HG03025 (cell line): ENCODE results near the gene DSC3.

Source experiments
- ATAC-seq: cut with Tn5 transposase; IDR thresholded peaks from one replicate; pipeline ENCODE4 v1.9.1; 2021; ENCODE audit warnings: mild to moderate bottlenecking, moderate library complexity; ENCODE audit not compliant: unreplicated experiment, low FRiP score

The DSC3 gene

GRCh38 chr18:31042406-31043181 is at the start of gene DSC3:
TSS of gene DSC3 (minus strand) at chr18:31042742. CDS start at chr18:31042660, 82 bp downstream.
- ATAC-seq: no peak

GRCh38 chr18:31091350-31091749 is 48.8 kb upstream of the DSC3 start:
- ATAC-seq: no peak

- ATAC-seq: no peak
Measured at GRCh38 chr18:31088532-31088931, 46.0 kb upstream of the DSC3 start.

- ATAC-seq: no peak
Measured at GRCh38 chr18:31079973-31080372, 37.4 kb upstream of the DSC3 start.

- ATAC-seq: no peak
Measured at GRCh38 chr18:31077878-31078277, 35.3 kb upstream of the DSC3 start.

- ATAC-seq: no peak
Measured at GRCh38 chr18:31072175-31072574, 29.6 kb upstream of the DSC3 start.

- no peak for ATAC-seq
Measured at GRCh38 chr18:31070206-31070605, 27.7 kb upstream of the DSC3 start.

GRCh38 chr18:31066266-31066665 is 23.7 kb upstream of the DSC3 start:
- ATAC-seq: no peak

GRCh38 chr18:31065036-31065773 is 22.7 kb upstream of the DSC3 start:
- no peak for ATAC-seq

GRCh38 chr18:31064130-31064529 is 21.6 kb upstream of the DSC3 start:
- peak; percentile 76 for ATAC-seq

GRCh38 chr18:31061945-31062344 is 19.4 kb upstream of the DSC3 start:
- no peak for ATAC-seq

GRCh38 chr18:31058897-31059296 is 16.4 kb upstream of the DSC3 start:
- no peak for ATAC-seq

- ATAC-seq: no peak
Measured at GRCh38 chr18:31057917-31058316, 15.4 kb upstream of the DSC3 start.

GRCh38 chr18:31057051-31057450 is 14.5 kb upstream of the DSC3 start:
- no peak for ATAC-seq

GRCh38 chr18:31056296-31056695 is 13.8 kb upstream of the DSC3 start:
- ATAC-seq: no peak

- ATAC-seq: no peak
Measured at GRCh38 chr18:31050635-31051034, 8.1 kb upstream of the DSC3 start.

- no peak for ATAC-seq
Measured at GRCh38 chr18:31049189-31049588, 6.6 kb upstream of the DSC3 start.

GRCh38 chr18:31048216-31048615 is 5.7 kb upstream of the DSC3 start:
- no peak for ATAC-seq

- no peak for ATAC-seq
Measured at GRCh38 chr18:31046916-31047315, 4.4 kb upstream of the DSC3 start.

- ATAC-seq: no peak
Measured at GRCh38 chr18:31045599-31045998, 3.1 kb upstream of the DSC3 start.

- ATAC-seq: no peak
Measured at GRCh38 chr18:31044926-31045325, 2.4 kb upstream of the DSC3 start.

GRCh38 chr18:31043709-31044108 is 1.2 kb upstream of the DSC3 start:
- ATAC-seq: no peak
